Activated CD8-positive, alpha-beta memory T cell treated with anti-CD3 and anti-CD28 coated beads, Interleukin-2, amount 10 ng/mL, durations not matched to agents 7 days and 5 days (primary cell): ENCODE measurements around the gene RFX8. TPM values are rescaled to one million over a fixed set of nuclear protein-coding genes. Genes with fewer than 3 reads are reported as not detected.

Experiments used
- ATAC-seq: fragments of 150-1000 bp; cut with Tn5 transposase; one replicate; pipeline ENCODE4 v1.10.0; 2021; ENCODE audit warnings: moderate library complexity
- CTCF ChIA-PET: fragments of 350-600 bp; sonication (Branson Sonifier 250); formaldehyde crosslinking; loops from one replicate; lab custom pipeline; 2021; ENCODE audit warnings: antibody characterized with exemption; lab: Charles Lee
- DNase-seq: peaks from one replicate; pipeline ENCODE4 v3.0.0-alpha.2; 2020
- H3K27ac Mint-ChIP-seq: one replicate; pipeline ENCODE4 v1.8.0; 2021; ENCODE audit warnings: mild to moderate bottlenecking, mixed read lengths
- H3K27me3 Mint-ChIP-seq: one replicate; pipeline ENCODE4 v1.8.0; 2021; ENCODE audit warnings: mixed read lengths
- H3K36me3 Mint-ChIP-seq: one replicate; pipeline ENCODE4 v1.8.0; 2021; ENCODE audit warnings: mild to moderate bottlenecking, mixed read lengths
- H3K4me1 Mint-ChIP-seq: one replicate; pipeline ENCODE4 v1.8.0; 2021; ENCODE audit warnings: mixed read lengths
- H3K4me3 Mint-ChIP-seq: one replicate; pipeline ENCODE4 v1.8.0; 2021; ENCODE audit warnings: mild to moderate bottlenecking, moderate library complexity, mixed read lengths
- H3K9me3 Mint-ChIP-seq: one replicate; pipeline ENCODE4 v1.8.0; 2022; ENCODE audit warnings: low read depth, mixed read lengths
- total RNA-seq, 2 experiments: library from RNA; stranded (reverse); gene quantifications; one replicate each; pipeline ENCODE4 v1.2.3, GENCODE V29; 2021

RFX8 gene
- 1 to 10 TPM; 1.0 to 2.3 TPM for total RNA-seq

DNA sequence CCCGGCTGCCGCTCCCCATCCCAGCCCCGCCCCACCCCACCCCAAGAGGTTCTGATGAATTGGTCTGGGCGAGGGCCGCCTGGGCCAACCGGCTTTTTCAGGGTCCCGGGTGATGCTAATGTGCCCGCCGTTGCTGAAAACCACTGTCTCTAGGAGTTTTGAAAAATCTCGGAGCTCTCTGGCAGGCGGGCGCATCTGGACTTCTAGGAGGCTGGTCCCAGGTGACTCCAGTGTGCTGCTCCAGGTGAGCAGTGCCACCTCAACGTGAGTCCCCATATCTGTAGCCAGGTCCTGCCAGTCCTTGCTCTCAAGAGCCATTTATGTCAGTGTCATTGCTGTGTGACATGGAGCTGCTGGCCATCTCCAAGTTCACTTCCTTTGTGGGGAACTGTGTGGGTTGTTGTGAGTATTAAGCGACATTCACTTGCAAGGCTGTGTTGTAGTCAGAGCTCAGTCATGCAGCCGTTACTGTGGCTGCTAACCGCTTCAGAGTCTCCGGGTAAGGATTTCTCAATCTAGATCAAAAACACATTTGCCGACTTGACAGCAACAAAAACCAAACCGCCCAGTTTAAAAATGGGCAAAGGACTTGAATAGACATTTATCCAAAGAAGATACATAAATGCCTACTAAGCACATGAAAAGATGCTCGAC lies at the start of gene RFX8:
Gene RFX8 (minus strand): TSS at position 382 of the 654 bp plus-strand sequence. CDS start 8,264 bp downstream, outside the sequence.
- H3K27me3 Mint-ChIP-seq, result peaks cover 32% of the 10 kb centered on the region
- peaks cover 34% of the 10 kb centered on the region for H3K4me1 Mint-ChIP-seq
- ATAC-seq, result peak; percentile 81

DNA sequence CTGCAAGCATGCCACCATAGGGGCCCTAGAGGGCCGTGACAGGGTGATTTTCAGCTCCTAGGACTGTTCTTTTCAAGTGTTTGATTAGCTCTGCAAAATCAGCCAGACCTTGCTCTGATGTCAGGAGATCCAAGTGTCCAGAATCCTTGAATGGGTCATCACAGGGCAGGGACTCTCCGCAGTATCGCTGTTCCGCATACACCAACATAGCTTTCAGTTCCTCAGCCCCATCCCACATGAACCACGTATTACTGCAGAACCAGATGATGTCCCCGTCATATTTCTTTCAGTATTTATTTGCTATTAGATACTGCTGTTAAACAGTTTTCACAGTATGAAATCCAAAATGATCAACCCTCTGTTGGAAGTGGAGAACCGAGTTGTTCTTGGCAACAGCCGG lies 46.6 kb upstream of the RFX8 start:
- CTCF ChIA-PET, result no interaction called here
- peaks cover 11% of the 10 kb centered on the region for H3K27me3 Mint-ChIP-seq
- peaks cover 4% of the 10 kb centered on the region for H3K9me3 Mint-ChIP-seq
- peaks cover 20% of the 10 kb centered on the region for H3K4me1 Mint-ChIP-seq
- ATAC-seq (no peak), DNase-seq (no peak)
- no peak overlapping the region for H3K4me3 Mint-ChIP-seq
- H3K27ac Mint-ChIP-seq, result no peak overlapping the region
- H3K36me3 Mint-ChIP-seq, result peaks cover 6% of the 10 kb centered on the region

More for the DNA sequence above, at the start of gene RFX8:
- CTCF ChIA-PET, result interaction anchor here (0.7 to 3.0 kb wide), 8 partner anchors 56 to 409 kb away, joined by 3 to 7 read pairs (median 3); no protein-coding TSS in a partner anchor
- Mint-ChIP-seq H3K27ac (peak within 1 kb of the TSS; percentile 91), H3K4me3 (peak within 1 kb of the TSS; percentile 74), H3K36me3 (no peaks in the 10 kb centered on the region), H3K9me3 (no peaks in the 10 kb centered on the region)
- DNase-seq, result peak; percentile 86

DNA sequence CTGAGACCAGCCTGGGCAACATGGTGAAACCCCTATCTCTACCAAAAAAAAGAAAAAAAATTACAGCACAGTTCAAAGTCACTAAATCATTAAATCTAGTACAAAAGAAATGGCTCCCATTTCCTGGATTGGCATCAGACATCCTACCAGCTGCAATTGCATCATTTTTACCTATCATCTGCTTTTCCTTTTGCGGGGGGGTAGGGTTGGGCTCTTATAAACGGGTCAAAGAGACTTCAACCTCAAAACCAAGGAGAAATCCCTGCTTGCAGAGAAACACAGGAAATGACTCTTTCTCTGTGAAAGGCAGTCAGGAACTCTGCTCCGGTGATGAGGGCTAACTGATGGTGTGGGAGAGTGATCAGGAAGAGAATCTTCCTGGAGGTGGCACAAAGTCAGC lies 45.3 kb upstream of the RFX8 start:
- CTCF ChIA-PET, result interaction anchor here (1.0 kb wide), 1 partner anchor 30 kb away, joined by 3 read pairs; no protein-coding TSS in a partner anchor
- no peak overlapping the region for H3K4me3 Mint-ChIP-seq
- peaks cover 7% of the 10 kb centered on the region for H3K27me3 Mint-ChIP-seq
- H3K4me1 Mint-ChIP-seq, result peaks cover 20% of the 10 kb centered on the region
- DNase-seq, result no peak
- no peak overlapping the region for H3K27ac Mint-ChIP-seq
- peaks cover 7% of the 10 kb centered on the region for H3K36me3 Mint-ChIP-seq
- no peak for ATAC-seq
- peaks cover 6% of the 10 kb centered on the region for H3K9me3 Mint-ChIP-seq

DNA sequence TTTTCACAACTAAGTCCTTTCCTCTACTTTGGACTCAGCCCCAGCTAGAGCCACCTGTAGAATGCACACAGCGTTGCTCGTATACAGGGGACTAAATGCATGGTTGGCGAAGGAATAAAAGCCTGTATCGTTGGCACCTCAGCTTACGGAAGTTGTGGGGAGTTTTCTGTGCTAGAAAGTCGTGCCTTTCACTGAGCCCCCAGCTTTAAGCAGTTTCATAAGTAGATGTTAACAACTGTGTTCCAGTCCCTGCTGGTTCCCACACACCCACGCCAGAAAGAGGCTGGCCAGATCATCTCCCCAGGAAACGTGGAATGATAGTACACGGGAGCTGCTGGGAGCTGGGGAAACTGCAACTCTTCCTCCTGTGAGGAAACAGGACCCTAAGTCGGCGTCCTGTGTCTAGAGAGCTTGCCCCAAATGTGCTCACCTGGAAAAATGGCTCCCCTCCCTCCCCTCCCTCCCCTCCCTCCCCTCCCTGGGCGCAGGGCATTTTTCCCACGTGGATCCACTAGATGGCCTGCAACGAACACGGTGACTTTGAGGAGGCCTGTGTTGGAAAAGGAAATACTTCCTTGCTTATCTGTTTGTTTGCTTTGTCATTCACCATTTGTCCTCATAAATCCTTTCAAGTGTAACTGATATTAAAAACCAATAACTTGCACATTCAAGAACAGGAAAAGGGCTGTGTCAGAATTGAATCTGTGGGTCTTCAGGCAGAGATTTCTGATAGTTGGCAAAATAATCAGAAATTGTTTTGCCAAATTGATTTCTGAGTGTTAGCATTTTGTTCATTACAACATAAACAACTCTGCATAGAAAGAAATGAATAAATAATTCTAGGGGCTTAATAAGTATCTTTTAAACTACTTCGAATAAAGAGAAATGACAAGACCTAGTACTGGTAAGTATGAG lies 43.9 kb upstream of the RFX8 start:
- H3K27me3 Mint-ChIP-seq, result peaks cover 2% of the 10 kb centered on the region
- peaks cover 6% of the 10 kb centered on the region for H3K9me3 Mint-ChIP-seq
- H3K27ac Mint-ChIP-seq, result no peak overlapping the region
- H3K36me3 Mint-ChIP-seq, result peaks cover 6% of the 10 kb centered on the region
- H3K4me1 Mint-ChIP-seq, result peaks cover 20% of the 10 kb centered on the region
- DNase-seq, result no peak
- no peak for ATAC-seq
- CTCF ChIA-PET, result no interaction called here
- H3K4me3 Mint-ChIP-seq, result no peak overlapping the region

DNA sequence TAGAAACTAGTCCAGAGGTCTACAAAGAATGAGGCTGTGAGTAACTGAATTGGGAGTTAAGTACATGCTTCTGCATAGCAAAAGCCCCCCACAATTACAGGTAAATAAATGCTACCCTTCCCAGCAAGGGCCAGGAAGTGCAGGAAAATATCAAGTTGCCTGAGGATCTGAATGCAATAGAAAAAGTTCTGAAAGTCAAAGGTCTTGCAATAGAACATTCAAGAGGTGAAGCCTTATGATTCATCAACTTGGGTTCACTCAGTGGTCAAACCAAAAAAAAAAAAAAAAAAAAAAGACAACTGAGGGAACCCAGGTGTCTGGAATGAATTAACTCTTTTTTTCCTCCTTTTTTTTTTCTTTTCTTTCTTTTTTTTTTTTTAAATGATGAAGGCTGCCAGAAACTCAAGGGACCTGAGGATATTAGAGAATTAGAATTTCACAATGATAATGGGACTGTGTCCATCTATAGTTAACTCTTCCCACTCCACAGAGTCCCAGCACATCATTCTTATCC lies 42.9 kb upstream of the RFX8 start:
- H3K27ac Mint-ChIP-seq, result no peak overlapping the region
- no peak for DNase-seq
- no peak for ATAC-seq
- peaks cover 2% of the 10 kb centered on the region for H3K27me3 Mint-ChIP-seq
- peaks cover 20% of the 10 kb centered on the region for H3K4me1 Mint-ChIP-seq
- peaks cover 6% of the 10 kb centered on the region for H3K36me3 Mint-ChIP-seq
- H3K4me3 Mint-ChIP-seq, result no peak overlapping the region
- CTCF ChIA-PET, result no interaction called here
- H3K9me3 Mint-ChIP-seq, result peaks cover 6% of the 10 kb centered on the region

DNA sequence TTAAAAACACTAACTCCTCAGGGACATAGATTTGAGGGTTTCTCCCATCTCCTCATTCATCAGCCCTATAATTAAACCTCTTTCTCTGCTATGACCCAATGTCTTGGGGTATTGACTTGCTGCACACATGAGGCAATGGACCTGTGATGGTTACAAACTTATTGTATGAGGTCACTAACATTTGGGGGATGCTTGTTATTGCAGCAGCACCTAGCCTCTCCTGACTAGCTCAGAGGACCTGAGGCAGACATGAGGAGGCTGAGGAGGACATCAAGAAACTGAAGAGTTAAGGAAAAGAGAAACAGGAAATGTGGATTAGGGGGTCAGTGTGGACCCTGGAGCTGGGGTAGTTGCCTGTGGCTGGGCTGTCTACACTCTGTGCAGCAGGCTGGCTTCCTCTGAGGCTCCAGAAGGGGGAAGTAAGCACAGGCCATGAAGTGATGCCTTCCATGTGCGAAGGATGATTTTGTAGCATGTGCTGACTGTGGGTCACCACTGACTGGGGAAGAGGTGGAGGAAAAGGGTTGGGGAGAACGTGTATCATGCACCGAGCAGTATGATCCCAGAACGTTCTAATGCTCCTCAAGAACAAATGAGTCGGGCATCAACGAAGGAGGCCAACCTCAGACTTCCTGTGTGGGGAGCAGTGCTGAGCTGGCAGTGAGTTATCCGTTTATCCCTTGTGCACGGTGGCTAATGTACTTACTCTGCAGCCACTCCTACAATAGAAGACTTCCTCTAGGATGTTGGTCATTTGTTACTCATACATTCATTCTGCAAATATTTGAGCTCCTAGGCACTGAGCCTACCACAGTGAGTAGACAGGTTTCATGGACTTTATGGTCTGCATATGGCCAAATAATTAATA lies 42.1 kb upstream of the RFX8 start:
- peaks cover 2% of the 10 kb centered on the region for H3K27me3 Mint-ChIP-seq
- ATAC-seq (peak; percentile 57), DNase-seq (peak; percentile 53)
- H3K4me3 Mint-ChIP-seq, result no peak overlapping the region
- no peak overlapping the region for H3K27ac Mint-ChIP-seq
- CTCF ChIA-PET, result no interaction called here
- H3K9me3 Mint-ChIP-seq, result peaks cover 6% of the 10 kb centered on the region
- H3K36me3 Mint-ChIP-seq, result peaks cover 6% of the 10 kb centered on the region
- peaks cover 20% of the 10 kb centered on the region for H3K4me1 Mint-ChIP-seq

DNA sequence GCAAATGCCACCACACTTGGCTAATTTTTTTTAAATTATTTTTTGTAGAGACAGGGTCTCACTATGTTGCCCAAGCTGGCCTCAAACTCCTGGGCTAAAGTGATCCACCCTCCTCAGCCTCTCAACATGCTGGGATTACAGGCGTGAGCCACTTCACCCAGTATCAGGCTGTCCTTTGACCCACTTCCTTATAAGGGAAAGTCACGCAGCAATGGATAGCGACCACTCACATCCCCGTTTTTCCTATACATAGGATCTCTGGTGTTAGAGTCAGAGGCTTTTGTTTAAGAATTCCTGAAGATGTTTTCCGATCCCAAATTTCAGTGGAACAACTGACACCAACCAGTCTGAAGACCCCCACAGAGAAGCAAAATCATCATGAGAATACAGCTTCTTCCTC lies 41.4 kb upstream of the RFX8 start:
- H3K27ac Mint-ChIP-seq, result no peak overlapping the region
- H3K4me1 Mint-ChIP-seq, result peaks cover 20% of the 10 kb centered on the region
- H3K4me3 Mint-ChIP-seq, result no peak overlapping the region
- DNase-seq, result no peak
- CTCF ChIA-PET, result no interaction called here
- no peak for ATAC-seq
- H3K36me3 Mint-ChIP-seq, result peaks cover 6% of the 10 kb centered on the region
- peaks cover 2% of the 10 kb centered on the region for H3K27me3 Mint-ChIP-seq
- peaks cover 6% of the 10 kb centered on the region for H3K9me3 Mint-ChIP-seq

DNA sequence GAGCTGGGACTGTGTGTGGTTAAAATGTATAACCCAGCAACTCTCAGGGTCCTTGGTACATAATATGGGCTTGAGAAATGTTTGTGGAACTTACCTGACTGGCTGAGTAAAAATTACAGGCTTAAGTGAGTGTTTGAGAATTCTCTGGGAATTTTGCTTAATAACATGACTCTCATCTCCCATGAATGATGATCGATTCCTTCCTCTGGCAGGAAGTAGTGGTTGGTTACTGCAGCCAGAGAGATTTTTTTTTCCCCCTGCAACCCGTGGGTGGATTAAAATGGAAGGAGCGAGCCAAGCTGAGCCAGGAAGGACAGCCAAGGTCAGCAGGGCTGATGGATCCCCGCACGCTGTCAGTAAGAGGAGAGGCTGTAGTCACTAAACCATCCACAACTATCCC lies 40.6 kb upstream of the RFX8 start:
- CTCF ChIA-PET, result no interaction called here
- Mint-ChIP-seq H3K27me3 (peaks cover 2% of the 10 kb centered on the region), H3K4me1 (peaks cover 20% of the 10 kb centered on the region), H3K4me3 (no peak overlapping the region), H3K27ac (no peak overlapping the region), H3K36me3 (peaks cover 6% of the 10 kb centered on the region), H3K9me3 (peaks cover 6% of the 10 kb centered on the region)
- ATAC-seq (no peak), DNase-seq (no peak)

DNA sequence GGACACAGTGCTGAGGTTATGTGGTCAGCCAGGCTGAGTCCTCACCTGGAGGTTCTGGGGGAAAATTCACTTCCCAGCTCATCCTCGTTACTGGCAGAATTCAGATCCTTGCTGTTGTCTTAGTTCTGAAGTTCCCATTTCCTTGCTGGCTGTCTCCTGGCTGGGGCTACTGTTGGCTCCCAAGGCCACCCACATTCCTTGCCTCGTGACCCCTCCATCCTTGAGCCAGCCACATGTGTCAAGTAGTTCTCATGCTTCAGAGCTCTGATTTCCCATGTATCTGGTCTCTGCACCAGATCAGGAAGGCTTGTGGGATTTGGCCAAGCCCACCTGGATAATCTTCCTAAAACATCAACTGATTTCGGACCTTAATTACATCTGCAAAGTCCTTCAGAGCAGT lies 38.1 kb upstream of the RFX8 start:
- Mint-ChIP-seq H3K36me3 (peaks cover 6% of the 10 kb centered on the region), H3K27me3 (peaks cover 4% of the 10 kb centered on the region), H3K9me3 (peaks cover 6% of the 10 kb centered on the region), H3K4me3 (no peak overlapping the region), H3K27ac (no peak overlapping the region), H3K4me1 (peaks cover 13% of the 10 kb centered on the region)
- CTCF ChIA-PET, result no interaction called here
- DNase-seq (no peak), ATAC-seq (no peak)

DNA sequence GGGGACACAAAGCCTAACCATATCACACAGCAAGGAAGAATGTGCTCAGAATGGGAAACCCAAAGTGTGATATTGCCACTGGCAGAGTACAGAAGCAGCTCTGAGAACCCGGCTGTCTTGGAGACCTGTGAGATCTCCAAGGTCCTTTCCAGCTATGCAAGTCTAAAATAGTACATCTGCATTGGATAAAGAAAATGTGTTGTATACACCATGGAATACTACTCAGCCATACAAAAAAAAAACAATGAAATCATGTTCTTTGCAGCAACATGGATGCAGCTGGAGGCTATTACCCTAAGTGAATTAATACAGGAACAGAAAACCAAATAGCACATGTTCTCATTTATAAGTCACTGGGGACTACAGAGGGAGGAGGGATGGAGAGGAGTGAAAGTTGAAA lies 36.5 kb upstream of the RFX8 start:
- ATAC-seq (no peak), DNase-seq (no peak)
- H3K27ac Mint-ChIP-seq, result no peak overlapping the region
- CTCF ChIA-PET, result no interaction called here
- peaks cover under 1% of the 10 kb centered on the region for H3K9me3 Mint-ChIP-seq
- peaks cover under 1% of the 10 kb centered on the region for H3K36me3 Mint-ChIP-seq
- H3K4me1 Mint-ChIP-seq, result no peaks in the 10 kb centered on the region
- peaks cover 4% of the 10 kb centered on the region for H3K27me3 Mint-ChIP-seq
- H3K4me3 Mint-ChIP-seq, result no peak overlapping the region

DNA sequence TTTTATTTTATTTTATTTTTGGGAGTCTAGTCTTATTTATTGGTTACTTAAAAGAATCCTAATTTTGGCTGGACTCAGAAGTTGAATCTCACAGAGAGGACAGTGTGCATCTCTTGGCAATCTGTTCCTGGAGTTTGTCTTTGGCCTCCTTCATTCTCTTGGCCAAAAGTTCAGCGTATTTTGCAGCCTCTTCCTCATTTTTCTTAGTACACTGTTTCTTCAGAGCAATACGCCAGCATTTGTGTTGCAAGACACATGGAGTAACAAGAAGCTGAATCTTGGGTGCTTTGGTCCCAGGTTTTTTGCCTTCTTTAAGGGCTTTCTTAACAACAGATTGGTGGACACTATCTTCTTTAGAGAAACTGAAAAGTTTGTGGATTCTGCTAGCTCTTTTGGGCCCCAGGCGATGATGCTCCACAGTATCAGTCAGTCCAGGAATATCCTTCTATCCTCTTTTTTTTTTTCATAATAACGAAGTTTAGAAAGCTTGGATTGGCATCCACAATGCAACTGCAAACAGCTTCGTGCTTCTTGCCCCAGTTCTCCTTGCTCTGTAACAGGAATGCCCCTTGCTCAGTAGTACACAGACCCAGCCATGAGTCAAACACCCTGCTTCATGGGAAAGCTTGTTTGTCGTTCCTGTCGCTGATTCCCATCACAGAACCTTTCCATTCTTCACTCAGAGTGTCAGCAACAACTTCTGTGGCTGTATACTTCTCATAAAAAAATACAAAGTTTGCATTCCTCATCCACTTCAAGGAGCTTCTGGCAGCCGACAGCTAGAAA lies 34.8 kb upstream of the RFX8 start:
- Mint-ChIP-seq H3K4me1 (no peaks in the 10 kb centered on the region), H3K27ac (no peak overlapping the region), H3K9me3 (no peaks in the 10 kb centered on the region), H3K4me3 (no peak overlapping the region), H3K27me3 (peaks cover 4% of the 10 kb centered on the region), H3K36me3 (no peaks in the 10 kb centered on the region)
- ATAC-seq (no peak), DNase-seq (no peak)
- CTCF ChIA-PET, result no interaction called here

DNA sequence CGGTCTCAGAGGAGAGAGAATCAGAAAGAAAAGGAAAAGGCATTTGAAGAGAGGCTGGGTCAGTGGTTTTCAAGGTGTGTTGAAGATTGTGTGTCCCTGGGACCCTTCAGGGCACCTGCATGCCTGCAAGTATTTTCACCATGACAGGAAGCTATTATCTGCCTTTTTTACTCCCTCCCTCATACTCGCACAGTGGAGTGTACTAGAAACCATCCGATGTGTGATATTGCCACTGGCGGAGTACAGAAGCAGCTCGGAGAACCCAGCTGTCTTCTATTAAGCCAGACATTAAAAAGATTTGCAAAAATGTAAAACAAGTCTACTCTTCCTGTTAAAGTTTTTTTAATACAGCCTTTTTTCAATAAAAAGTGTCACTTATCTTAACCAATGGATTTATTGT lies 33.7 kb upstream of the RFX8 start:
- DNase-seq, result no peak
- H3K4me3 Mint-ChIP-seq, result no peak overlapping the region
- no peaks in the 10 kb centered on the region for H3K36me3 Mint-ChIP-seq
- ATAC-seq, result no peak
- no peaks in the 10 kb centered on the region for H3K4me1 Mint-ChIP-seq
- no peaks in the 10 kb centered on the region for H3K9me3 Mint-ChIP-seq
- peaks cover 4% of the 10 kb centered on the region for H3K27me3 Mint-ChIP-seq
- CTCF ChIA-PET, result no interaction called here
- no peak overlapping the region for H3K27ac Mint-ChIP-seq
